DLD1 (cell line): Measurements from ENCODE around the gene LRRC3B.
"Not testable (repeated sequence)": the region's sequence is repeated elsewhere in the genome, so short reads cannot be mapped to it uniquely, and the experiment has no call there.

Source experiments
- in situ Hi-C: cut with HindIII; loops from 2 replicates; pipeline ENCODE4 v1.10.0; 2017; ENCODE audit warnings: low sequenced_read_pairs

Gene LRRC3B, protein sequence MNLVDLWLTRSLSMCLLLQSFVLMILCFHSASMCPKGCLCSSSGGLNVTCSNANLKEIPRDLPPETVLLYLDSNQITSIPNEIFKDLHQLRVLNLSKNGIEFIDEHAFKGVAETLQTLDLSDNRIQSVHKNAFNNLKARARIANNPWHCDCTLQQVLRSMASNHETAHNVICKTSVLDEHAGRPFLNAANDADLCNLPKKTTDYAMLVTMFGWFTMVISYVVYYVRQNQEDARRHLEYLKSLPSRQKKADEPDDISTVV

DNA sequence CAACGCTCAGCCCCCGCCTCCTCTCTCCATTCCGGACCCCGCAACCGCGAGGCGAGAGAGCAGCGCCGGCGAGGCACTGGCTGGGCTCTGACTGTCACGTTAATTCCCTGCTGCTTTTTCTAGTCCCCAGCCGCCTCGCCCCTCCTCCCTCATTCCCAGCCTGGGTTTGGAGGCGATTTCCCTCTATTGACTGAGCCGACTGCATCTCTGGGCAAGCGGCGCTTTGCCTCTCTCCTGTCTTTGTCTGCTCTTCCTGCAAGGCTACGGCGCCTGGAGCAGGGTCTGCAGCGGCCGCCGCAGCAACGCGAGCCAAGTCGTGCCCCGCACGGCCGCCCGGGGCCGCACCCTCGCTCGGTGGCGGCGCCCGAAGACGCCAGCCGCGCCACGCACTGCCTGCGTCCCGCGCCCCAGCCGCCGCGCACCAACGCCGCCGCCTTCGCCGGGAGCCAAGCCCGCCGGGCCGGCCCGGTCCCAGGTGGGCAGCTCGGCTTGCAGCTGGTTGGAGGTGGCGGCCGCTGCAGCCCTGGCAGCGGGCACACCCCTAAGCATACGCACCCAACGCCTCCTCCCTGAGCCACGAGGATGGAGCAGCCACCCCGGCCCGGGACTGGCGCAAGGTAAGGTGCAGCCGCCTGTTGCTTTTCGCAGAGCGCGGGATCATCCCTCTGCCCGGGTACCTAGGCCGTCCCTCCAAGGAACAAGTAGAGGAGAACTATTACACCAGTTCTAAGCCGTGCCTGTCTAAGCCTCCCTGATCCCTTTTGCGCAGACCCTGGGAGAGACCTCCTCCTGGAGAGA lies at the start of gene LRRC3B:
LRRC3B (plus strand) TSS at position 152 of the 798 bp plus-strand sequence. CDS start 86,901 bp downstream, outside the sequence.
- in situ Hi-C loops = no loop called here

- in situ Hi-C loops = no loop called here
Measured at GRCh38 chr3:26574766-26575165, 47.8 kb upstream of the LRRC3B start.

- in situ Hi-C loops = no loop called here
Measured at GRCh38 chr3:26579116-26579515, 43.5 kb upstream of the LRRC3B start.

DNA sequence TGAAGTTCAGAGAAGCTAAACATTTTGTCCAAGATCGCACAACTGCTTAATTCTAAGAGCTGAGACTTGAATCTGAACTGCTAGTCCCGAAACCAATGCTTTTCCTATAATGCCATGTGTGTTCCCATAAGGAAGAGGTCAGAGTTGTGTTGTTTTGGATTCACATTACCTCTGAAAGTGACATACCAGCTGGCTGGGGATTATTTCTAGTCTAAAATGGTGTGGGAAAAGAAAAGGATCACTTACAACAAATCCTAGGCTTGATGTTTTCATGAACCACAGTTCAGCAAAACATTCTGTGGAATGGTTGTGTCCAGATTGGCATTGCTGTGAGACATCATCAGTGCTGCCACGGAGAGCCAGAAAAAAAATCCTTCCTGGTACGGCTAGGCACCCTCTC lies 35.0 kb upstream of the LRRC3B start:
- in situ Hi-C loops = no loop called here

DNA sequence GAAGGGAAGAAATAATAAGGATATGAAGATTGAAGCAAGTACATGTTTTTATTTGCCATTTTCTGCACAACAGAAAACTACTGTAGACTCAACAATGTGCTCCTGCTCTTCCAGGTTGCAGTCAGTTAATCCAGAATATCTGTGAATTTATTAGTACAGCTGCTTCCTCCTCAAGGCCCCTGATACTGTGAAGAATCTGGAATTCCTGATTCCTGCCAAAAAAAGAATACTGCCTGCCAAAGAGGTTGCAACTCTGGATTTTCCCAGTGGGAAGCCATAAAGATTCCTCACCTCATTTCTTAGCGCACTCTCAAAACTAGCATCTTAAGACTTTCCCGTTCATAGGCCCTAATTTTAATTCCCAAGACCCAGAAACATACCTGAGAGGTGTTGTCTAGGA lies 33.6 kb upstream of the LRRC3B start:
- in situ Hi-C loops = no loop called here

- in situ Hi-C loops = no loop called here
Measured at GRCh38 chr3:26589678-26590077, 32.9 kb upstream of the LRRC3B start.

DNA sequence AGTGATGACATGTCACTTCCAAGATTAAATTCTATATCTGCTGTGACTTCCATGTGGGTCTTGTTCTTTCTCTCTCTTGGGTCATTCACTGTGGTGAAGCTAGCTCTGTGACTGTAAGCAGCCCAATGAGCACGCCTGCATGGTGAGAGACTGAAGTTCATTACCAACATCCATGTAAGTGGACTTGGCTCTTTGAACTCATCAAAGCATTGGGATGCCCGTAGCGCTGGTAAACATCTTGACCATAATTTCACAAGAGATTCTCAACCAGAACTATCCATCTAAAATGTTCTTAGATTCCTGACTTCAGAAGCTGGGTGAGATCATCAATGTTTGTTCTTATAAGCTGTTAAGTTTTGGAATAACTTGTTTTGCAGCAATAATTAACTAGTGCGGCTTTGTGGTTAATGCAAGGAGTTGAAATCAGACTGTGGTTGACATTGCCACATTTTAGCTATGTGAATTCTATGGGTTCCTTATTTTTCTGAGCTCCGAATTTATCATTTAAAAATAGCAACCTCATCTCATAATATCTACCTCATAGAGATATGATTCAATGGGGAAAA lies 31.6 kb upstream of the LRRC3B start:
- in situ Hi-C loops = no loop called here

GRCh38 chr3:26591926-26592325 lies 30.6 kb upstream of the LRRC3B start:
- in situ Hi-C loops = no loop called here

- in situ Hi-C loops = no loop called here
Measured at GRCh38 chr3:26592451-26592850, 30.1 kb upstream of the LRRC3B start.

DNA sequence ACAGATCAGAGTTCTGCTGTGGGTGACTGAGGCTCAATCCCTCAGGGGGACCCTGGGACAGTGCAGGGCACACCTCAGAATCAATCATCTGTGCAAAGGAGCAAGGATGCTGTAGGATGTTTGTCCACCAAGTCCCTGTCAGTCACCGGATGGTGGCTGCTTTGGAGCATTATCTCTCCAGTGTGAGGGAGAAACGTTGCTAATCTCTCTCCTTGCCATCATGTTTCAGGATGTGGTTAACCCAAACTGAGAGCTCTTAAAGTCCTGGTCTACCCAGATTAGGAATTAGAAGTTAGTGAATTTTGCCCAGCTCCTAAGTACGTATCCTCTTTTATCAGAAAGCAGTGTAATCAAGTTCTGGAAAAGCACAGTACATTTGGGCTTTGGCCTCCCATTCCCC lies 26.2 kb upstream of the LRRC3B start:
- in situ Hi-C loops = no loop called here

- in situ Hi-C loops = not testable (repeated sequence)
Measured at GRCh38 chr3:26603311-26603710, 19.3 kb upstream of the LRRC3B start.

- in situ Hi-C loops = not testable (repeated sequence)
Measured at GRCh38 chr3:26603771-26604170, 18.8 kb upstream of the LRRC3B start.

- in situ Hi-C loops = no loop called here
Measured at GRCh38 chr3:26614006-26614685, 8.4 kb upstream of the LRRC3B start.

GRCh38 chr3:26621176-26621575 lies 1.4 kb upstream of the LRRC3B start:
- in situ Hi-C loops = no loop called here

DNA sequence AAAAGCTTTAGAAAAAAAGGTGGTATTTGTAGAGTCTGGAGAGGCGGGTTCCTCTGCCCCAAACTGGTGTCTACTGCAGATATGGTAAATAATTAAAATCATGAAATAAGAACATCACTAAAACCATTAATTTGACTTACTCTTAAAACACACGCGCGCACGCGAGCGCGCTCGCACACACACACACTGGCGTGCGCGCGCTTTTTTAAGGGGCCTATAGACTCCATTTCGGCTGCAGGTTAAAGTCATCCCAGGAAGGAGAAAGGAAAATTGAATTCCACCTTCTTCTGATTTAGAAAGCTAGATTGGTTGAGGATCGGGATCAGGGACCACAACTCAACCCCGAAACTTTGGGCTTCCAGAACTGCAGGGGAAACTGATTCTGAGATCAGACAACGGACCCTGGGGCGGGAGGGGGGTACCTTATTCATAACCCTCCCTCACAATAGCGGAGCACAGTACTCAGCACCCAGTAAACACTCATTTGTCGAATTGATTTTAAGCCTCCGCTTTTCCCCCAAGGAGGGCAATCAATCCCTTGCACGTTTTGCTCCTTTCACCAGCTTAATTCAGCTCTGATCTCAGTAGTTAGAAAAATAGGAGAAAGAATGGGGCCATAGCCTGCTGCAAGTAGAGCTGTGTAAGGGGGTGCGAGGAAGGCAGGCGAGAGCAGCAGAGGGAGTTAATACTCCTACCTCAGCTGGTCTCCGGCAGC lies 509 bp upstream of the LRRC3B start:
- in situ Hi-C loops = no loop called here

DNA sequence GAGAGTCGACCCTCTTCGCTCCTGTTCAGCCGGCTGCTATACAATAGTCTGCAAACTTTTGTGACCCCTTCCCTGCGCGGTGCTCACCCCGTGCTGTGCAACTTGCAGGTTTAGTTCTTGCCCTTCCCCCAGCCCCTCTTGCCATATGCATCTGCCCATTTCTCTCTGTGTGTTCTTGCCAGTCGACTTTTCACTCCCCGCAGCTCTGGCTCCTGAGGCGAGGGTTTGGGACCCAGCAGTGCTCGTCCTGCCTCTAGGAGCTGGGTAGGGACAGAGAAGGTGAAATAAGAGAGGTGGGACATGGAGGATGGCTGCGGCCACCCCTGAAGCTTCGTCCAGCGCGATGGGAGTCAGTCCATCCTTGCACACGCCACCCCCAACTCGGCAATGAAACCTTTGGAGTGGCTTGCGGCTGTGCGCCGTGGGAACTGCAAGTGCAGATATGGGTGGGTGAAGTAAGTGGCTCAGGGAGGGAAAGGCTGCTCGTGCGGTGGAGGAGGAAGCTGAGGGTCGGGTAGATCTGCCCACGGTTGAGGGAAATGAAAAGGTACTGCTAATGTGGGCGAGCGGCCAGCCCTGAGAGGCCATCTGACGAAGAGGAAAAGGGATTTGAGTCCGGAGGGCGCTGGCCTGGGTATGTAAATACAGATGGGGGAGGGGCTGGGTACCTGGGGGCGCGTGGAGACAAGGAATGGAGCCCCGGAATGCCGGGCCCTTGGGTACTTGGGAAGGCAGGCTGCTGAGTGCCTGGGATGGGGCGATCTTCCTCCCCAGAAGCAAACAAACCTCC lies 1.0 kb downstream of the LRRC3B start:
- in situ Hi-C loops = no loop called here

DNA sequence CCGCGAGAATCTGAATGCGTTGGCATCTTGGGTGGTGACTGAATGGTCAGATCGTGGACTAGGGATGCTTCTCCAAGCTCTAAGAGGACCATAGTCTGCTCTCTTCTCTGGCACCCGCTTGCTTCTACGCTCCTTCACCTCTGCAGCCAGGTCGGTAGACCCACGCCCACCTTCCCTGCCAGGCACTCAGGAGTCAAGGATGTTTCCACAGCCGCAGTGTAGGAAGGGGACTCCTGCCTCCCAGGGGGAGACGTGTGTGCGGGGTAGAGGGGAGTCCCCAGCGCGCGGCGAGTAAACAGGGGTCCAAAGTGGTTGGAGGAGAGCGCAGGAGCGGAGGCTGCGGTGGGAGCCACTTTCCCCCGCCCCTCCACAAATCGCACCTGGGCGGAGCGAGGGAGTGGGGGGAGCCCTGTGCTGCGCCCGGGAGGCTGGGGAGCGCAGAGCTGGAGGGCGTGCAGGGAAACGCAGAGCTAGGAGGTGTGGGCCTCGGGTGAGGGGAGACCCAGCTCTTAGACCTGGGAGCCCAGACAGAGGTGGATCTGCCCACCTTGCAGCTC lies 1.7 kb downstream of the LRRC3B start:
- in situ Hi-C loops = no loop called here

GRCh38 chr3:26625187-26625586 lies 2.6 kb downstream of the LRRC3B start:
- in situ Hi-C loops = no loop called here

DNA sequence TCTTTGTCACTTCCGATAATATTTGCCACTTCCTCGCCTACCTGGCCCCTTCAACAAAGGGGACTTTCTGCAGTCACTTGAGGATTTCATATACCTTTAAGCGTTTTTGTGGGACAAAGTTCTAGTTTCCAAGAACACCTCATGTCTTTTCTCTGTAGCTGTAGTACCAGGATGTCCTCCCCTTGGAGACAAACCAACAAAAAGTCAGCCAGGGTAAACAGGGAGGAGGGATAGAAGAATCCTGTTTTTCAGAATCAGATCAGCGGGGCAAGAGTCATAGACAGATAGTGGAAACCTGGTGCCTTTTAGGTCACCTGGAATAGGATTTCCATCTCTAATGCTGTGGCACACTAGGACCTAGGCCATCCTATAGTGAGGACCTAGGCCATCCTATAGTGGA lies 4.5 kb downstream of the LRRC3B start:
- in situ Hi-C loops = no loop called here

DNA sequence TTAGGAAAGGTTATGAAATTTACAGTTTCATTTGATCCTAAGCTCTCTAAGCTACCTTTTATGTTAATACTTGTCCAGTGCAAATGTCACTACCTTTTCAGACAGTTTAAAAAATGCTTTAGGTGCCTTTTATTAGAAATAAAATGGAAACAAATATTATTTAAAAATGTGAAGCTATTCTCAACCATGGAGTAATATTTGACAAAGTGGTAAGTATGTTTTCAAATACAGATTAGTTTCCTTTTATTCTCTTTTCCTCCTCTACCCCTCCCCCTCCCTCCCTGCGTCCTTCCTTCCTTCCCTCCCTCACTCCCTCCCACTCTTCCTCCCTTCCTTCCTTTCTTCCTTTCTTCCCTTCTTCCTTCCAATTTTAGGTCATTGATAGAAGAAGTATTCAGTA lies 6.3 kb downstream of the LRRC3B start:
- in situ Hi-C loops = no loop called here
